H1 (cell line): ENCODE results near the gene JMJD8. TPM values are rescaled to one million over a fixed set of nuclear protein-coding genes. Genes with fewer than 3 reads are reported as not detected.

ENCODE experiments used
- ATF3 ChIP-seq: IDR thresholded peaks from 2 replicates; pipeline ENCODE4 v1.6.1; 2011; ENCODE audit warnings: low read depth, mild to moderate bottlenecking, low read length; ENCODE audit not compliant: insufficient read depth
- BRCA1 ChIP-seq: IDR thresholded peaks from 2 replicates; pipeline ENCODE4 v1.6.1; 2012; ENCODE audit warnings: low read depth, low read length, improper control_type of control experiment
- CHD1 ChIP-seq: IDR thresholded peaks from 2 replicates; pipeline ENCODE4 v1.6.1; 2012; ENCODE audit warnings: low read depth, low read length, improper control_type of control experiment
- CHD2 ChIP-seq: IDR thresholded peaks from 2 replicates; pipeline ENCODE4 v1.6.1; 2012; ENCODE audit warnings: low read length, improper control_type of control experiment
- CTBP2 ChIP-seq: IDR thresholded peaks from 2 replicates; pipeline ENCODE4 v1.7.0; 2011; ENCODE audit warnings: borderline replicate concordance, mild to moderate bottlenecking, moderate library complexity, mixed read lengths, low read length; ENCODE audit not compliant: insufficient read depth, insufficient read length
- EGR1 ChIP-seq: IDR thresholded peaks from 2 replicates; pipeline ENCODE4 v1.6.1; 2011; ENCODE audit warnings: low read depth, low read length, borderline replicate concordance
- JUN ChIP-seq: IDR thresholded peaks from 2 replicates; pipeline ENCODE4 v1.6.1; 2011; ENCODE audit warnings: low read depth, mild to moderate bottlenecking, improper control_type of control experiment, low read length
- MAFK ChIP-seq: IDR thresholded peaks from 2 replicates; pipeline ENCODE4 v1.6.1; 2012; ENCODE audit warnings: low read depth, mild to moderate bottlenecking, improper control_type of control experiment, low read length
- MAX ChIP-seq: IDR thresholded peaks from 2 replicates; pipeline ENCODE4 v1.6.1; 2012; ENCODE audit warnings: inconsistent platforms
- SP1 ChIP-seq: IDR thresholded peaks from 2 replicates; pipeline ENCODE4 v1.6.1; 2011; ENCODE audit warnings: low read depth, low read length
- SP2 ChIP-seq: IDR thresholded peaks from 2 replicates; pipeline ENCODE4 v1.6.1; 2012; ENCODE audit warnings: mild to moderate bottlenecking, low read length, inconsistent platforms
- TAF7 ChIP-seq: optimal IDR thresholded peaks from 2 replicates; pipeline ENCODE3; 2011; ENCODE audit warnings: low read depth, mild to moderate bottlenecking, inconsistent platforms, low read length, moderate library complexity, borderline replicate concordance
- TBP ChIP-seq: IDR thresholded peaks from 2 replicates; pipeline ENCODE4 v1.6.1; 2011; ENCODE audit warnings: low read depth, low read length, improper control_type of control experiment
- TCF12 ChIP-seq: IDR thresholded peaks from 2 replicates; pipeline ENCODE4 v1.6.1; 2011; ENCODE audit warnings: low read depth, mild to moderate bottlenecking, low read length
- polyA plus RNA-seq, 7 experiments: library from polyadenylated mRNA; depleted of rRNA in 3 of 7; stranded (reverse) in 5 of 7; unstranded in 2 of 7; fragments of >200 nt in 5 of 7; fragments of 200-250 nt in 2 of 7; gene quantifications; 1 replicate in 5 of 7; 2 replicates in 1 of 7; 4 replicates in 1 of 7; pipeline versions ENCODE4 v1.2.1 to v1.2.3, GENCODE V29; 2011 to 2013; ENCODE audit warnings: missing spikeins in 2 of 7, mixed read lengths in 2 of 7
- total RNA-seq: library from RNA; stranded (reverse); fragmentation: NEBNext Ultra II Directional; extraction: Animal tissue kit (Norgen Biotek cat#: 25700); gene quantifications from 2 replicates; pipeline ENCODE4 v1.2.1, GENCODE V29; 2021
- TF ChIP-seq, protein P1 (sequence below): IDR thresholded peaks from 2 replicates; pipeline ENCODE4 v1.6.1; 2011; ENCODE audit warnings: low read length, improper control_type of control experiment

Gene JMJD8
- total and polyA plus RNA-seq, 2 of the 8 experiments (the other 6 are each of a cell fraction or from before 2014, with no cell fraction given), result 46.4 to 87.4 TPM

DNA sequence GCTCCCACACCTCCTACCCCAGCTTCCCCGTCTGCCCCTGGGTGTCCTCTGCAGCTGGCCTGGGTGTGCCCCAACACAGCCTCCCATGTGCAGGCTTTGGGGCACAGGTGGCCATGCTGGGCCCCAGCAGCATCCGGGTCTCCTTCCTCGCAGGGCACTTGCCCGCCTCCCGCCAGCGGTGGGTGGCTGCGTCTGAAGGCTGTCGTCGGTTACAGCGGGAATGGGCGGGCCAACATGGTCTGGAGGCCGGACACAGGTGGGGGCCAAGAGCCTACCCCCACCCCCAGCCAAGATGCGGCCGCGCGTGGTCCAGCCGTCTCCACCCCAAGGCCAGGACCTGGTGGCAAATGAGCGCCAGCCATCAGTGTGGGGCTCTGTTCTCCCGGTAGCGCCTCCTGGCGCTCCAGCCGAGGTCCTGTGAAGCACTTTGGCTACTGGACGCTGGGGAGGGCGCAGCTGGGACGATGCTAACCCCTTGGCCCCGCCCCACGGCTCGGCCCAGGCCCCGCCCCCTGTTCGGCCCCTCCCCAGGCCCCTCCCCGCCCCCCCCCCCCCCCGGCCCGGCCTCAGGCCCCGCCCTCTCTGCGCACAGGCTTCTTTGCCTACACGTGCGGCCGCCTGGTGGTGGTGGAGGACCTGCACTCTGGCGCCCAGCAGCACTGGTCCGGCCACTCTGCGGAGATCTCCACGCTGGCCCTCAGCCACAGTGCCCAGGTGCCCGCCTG, 23.5 kb downstream of the JMJD8 start (continued):
- TF ChIP-seq ATF3 (no peak), MAFK (no peak), TAF7 (peak; percentile 15), JUN (no peak), MAX (peak; percentile 86), CHD1 (no peak), TCF12 (no peak), BRCA1 (no peak), CHD2 (no peak), CTBP2 (no peak), TBP (no peak; the same call in none of the 2 replicates), EGR1 (no peak), SP2 (no peak), SP1 (peak; percentile 57; the same call in 1 of the 2 replicates)
- TF ChIP-seq, protein P1, sequence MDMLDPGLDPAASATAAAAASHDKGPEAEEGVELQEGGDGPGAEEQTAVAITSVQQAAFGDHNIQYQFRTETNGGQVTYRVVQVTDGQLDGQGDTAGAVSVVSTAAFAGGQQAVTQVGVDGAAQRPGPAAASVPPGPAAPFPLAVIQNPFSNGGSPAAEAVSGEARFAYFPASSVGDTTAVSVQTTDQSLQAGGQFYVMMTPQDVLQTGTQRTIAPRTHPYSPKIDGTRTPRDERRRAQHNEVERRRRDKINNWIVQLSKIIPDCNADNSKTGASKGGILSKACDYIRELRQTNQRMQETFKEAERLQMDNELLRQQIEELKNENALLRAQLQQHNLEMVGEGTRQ, result no peak
